Gastroesophageal sphincter (tissue), 4 donors: ENCODE results near the gene KAZN. TPM values are rescaled to one million over a fixed set of nuclear protein-coding genes. Genes with fewer than 3 reads are reported as not detected.

ENCODE experiments used
- ATAC-seq: fragments of 150-250 bp; one replicate; pipeline ENCODE4 v1.9.1; 2016; ENCODE audit warnings: mild to moderate bottlenecking, moderate library complexity
- H3K27ac ChIP-seq, 4 donors: fragments of 200-600 bp; sonication (generic) in 3 of 4; 1 replicate in 3 of 4; 2 replicates in 1 of 4; pipeline ENCODE4 v1.5.1; 2016 to 2019
- H3K27me3 ChIP-seq: fragments of 200-600 bp; sonication (generic); one replicate; pipeline ENCODE4 v1.5.1; 2019
- H3K36me3 ChIP-seq, 2 donors: fragments of 200-600 bp; sonication (generic); one replicate each; pipeline ENCODE4 v1.5.1; 2019; ENCODE audit warnings: control low read depth in 1 of 2
- H3K4me1 ChIP-seq, 3 donors: fragments of 200-600 bp; sonication (generic); 1 replicate in 2 of 3; 2 replicates in 1 of 3; pipeline ENCODE4 v1.5.1; 2016 to 2019; ENCODE audit warnings: control low read depth in 2 of 3
- H3K4me3 ChIP-seq, 2 donors: fragments of 200-600 bp; sonication (generic); one replicate each; pipeline ENCODE4 v1.5.1; 2019; ENCODE audit warnings: mild to moderate bottlenecking in 1 of 2, moderate library complexity in 1 of 2
- H3K9me3 ChIP-seq, 3 donors: fragments of 200-600 bp; sonication (generic); one replicate each; pipeline ENCODE4 v1.5.1; 2017 to 2019; ENCODE audit warnings: control low read depth in 2 of 3
- EP300 ChIP-seq: sonication (generic); formaldehyde crosslinking; IDR thresholded peaks from one replicate; pipeline ENCODE4 v1.6.1; 2017; ENCODE audit warnings: antibody characterized with exemption, mild to moderate bottlenecking
- POLR2A ChIP-seq, 2 donors: fragments of 450-650 bp; IDR thresholded peaks; one replicate each; pipeline ENCODE4 v1.6.1; 2017; ENCODE audit warnings: antibody characterized with exemption in 2 of 2, mild to moderate bottlenecking in 2 of 2, moderate library complexity in 1 of 2
- POLR2AphosphoS5 ChIP-seq: sonication (generic); formaldehyde crosslinking; IDR thresholded peaks from one replicate; pipeline ENCODE4 v1.6.1; 2017; ENCODE audit warnings: antibody characterized with exemption
- WGBS, 2 donors: methylation state at CpG; one replicate each; pipeline ENCODE4 v1.1.5; 2018; ENCODE audit warnings: low coverage in 1 of 2; 5-methylcytosine and 5-hydroxymethylcytosine counted together
- total RNA-seq, 4 donors: library from RNA; depleted of rRNA; stranded (reverse); fragments of >200 nt; gene quantifications; one replicate each; pipeline ENCODE4 v1.1.0, GENCODE V29; 2016
- TF ChIP-seq, protein P1 (sequence below), 4 experiments: fragments of 200-600 bp in 2 of 4; fragments of 450-650 bp in 2 of 4; sonication (generic) in 1 of 4; IDR thresholded peaks; one replicate each; pipeline ENCODE4 v1.5.1; 2017 to 2019; ENCODE audit warnings: antibody characterized with exemption in 4 of 4, mild to moderate bottlenecking in 2 of 4, moderate library complexity in 2 of 4

Gene KAZN
- total RNA-seq, 4 donors from 2014 or later = 6.5 to 16.6 (median 11.5) TPM

DNA sequence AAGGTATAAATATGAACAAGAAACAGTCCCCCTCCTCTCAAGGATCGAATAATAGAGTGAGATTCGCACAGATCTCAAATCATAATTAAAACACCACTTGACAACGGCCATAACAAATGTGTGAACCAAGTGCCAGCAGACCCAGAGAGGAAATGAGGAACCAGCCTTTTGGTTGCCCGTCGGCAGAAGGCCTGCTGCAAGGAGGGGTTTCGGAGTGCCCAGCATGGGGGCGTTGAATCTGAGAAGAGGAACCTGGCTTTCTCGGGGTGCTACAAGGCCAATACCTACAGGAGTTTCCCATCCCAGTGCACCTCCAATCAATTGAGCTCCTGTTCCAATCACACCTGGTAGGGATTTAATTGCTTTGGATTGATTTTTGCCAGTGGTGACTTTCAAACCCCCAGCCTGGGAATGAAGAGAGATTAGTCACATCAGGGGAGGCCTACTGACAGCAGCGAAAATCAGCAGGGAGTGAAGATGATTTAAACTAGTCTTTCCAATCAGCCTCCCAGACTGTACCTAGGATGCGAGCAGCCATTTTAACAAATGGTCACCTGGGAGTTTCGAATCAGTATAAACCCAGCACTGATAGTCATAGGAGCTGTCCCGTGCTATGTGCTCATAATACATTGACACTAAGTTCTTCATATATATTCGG is 263.8 kb downstream of the KAZN start:
- Histone ChIP-seq H3K9me3 (no peaks in the 10 kb centered on the region), H3K27me3 (peaks cover 13% of the 10 kb centered on the region), H3K36me3 (no peaks in the 10 kb centered on the region), H3K27ac (no peak overlapping the region), H3K4me1 (no peaks in the 10 kb centered on the region), H3K4me3 (no peak overlapping the region)
- no peak for TF ChIP-seq POLR2AphosphoS5
- TF ChIP-seq, protein P1, sequence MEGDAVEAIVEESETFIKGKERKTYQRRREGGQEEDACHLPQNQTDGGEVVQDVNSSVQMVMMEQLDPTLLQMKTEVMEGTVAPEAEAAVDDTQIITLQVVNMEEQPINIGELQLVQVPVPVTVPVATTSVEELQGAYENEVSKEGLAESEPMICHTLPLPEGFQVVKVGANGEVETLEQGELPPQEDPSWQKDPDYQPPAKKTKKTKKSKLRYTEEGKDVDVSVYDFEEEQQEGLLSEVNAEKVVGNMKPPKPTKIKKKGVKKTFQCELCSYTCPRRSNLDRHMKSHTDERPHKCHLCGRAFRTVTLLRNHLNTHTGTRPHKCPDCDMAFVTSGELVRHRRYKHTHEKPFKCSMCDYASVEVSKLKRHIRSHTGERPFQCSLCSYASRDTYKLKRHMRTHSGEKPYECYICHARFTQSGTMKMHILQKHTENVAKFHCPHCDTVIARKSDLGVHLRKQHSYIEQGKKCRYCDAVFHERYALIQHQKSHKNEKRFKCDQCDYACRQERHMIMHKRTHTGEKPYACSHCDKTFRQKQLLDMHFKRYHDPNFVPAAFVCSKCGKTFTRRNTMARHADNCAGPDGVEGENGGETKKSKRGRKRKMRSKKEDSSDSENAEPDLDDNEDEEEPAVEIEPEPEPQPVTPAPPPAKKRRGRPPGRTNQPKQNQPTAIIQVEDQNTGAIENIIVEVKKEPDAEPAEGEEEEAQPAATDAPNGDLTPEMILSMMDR (IDR thresholded peaks at IDR 0.05) = no peak
- no peak for ATAC-seq
- WGBS, 2 donors = 86 to 87% methylated on average over 4 to 11 of the region's 13 CpGs

DNA sequence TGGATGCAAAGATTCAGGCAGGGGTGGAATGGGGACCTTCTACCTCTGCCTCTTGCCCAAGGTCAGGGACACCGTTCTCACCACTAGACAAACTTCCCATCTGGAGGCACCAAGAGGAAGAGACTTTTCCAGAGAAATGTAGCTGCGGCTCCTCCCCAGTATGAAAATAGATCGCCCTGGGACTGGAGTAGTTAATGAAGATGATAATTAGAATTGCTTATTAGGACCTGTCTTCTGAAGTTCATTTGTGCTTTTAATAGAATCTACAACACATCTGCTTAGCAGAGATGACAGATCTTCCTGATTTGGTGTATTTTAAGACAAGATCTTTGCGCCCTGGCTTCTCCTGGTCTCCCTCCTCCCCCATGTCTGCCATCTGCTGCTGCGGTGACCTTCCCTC is 266.6 kb downstream of the KAZN start:
- H3K4me3 ChIP-seq = no peak overlapping the region
- H3K4me1 ChIP-seq = no peaks in the 10 kb centered on the region
- no peaks in the 10 kb centered on the region for H3K36me3 ChIP-seq
- H3K27ac ChIP-seq = no peak overlapping the region
- H3K9me3 ChIP-seq = no peaks in the 10 kb centered on the region
- ATAC-seq = no peak
- no peak for TF ChIP-seq POLR2A (IDR thresholded peaks at IDR 0.05)
- H3K27me3 ChIP-seq = peaks cover 13% of the 10 kb centered on the region
- WGBS, 2 donors = 92 to 93% methylated on average over 2 to 4 of the region's 5 CpGs

DNA sequence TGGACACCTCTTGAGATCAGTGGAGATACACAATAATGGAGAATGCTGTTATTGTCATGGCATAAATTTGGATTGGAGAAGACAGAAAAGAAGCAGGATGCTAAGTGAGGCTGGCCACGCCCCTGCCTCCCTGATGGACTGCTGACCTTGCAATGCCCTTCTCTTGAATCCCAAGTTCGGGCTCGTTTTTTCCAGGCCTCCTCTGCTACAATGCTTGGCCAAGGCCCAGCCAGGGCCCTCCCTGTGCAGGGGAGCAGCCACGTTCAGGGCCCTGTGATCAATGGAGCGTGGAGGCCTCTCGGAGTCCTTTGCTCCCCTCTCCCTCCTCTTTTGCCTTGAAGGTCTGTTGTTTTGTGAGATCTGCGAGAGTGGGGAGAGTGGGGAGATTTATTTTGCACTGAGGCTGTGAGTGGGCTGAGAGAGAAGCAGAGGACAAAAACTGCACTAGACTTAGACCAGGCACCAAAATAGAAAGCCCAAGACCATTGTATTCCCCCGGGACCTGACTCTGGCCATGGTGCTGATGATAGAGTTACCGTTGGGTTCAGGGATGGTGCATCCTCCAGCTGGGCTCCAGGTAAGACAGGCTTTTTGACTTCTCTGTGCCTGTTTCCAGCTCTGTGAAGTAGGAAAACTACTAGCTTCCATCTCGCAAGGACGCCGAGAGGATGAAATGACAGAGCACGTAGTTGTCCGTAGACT is 268.6 kb downstream of the KAZN start:
- H3K4me3 ChIP-seq = no peak overlapping the region
- H3K27me3 ChIP-seq = peaks cover 13% of the 10 kb centered on the region
- H3K4me1 ChIP-seq = no peaks in the 10 kb centered on the region
- no peak overlapping the region for H3K27ac ChIP-seq
- 59 to 63% methylated on average over 2 to 3 of the region's 14 CpGs for WGBS, 2 donors
- no peak for ATAC-seq
- TF ChIP-seq POLR2A (IDR thresholded peaks at IDR 0.05) (no peak), POLR2AphosphoS5 (no peak), EP300 (no peak)
- TF ChIP-seq, protein P1 (IDR thresholded peaks at IDR 0.05) = no peak
- no peaks in the 10 kb centered on the region for H3K9me3 ChIP-seq
- H3K36me3 ChIP-seq = no peaks in the 10 kb centered on the region

DNA sequence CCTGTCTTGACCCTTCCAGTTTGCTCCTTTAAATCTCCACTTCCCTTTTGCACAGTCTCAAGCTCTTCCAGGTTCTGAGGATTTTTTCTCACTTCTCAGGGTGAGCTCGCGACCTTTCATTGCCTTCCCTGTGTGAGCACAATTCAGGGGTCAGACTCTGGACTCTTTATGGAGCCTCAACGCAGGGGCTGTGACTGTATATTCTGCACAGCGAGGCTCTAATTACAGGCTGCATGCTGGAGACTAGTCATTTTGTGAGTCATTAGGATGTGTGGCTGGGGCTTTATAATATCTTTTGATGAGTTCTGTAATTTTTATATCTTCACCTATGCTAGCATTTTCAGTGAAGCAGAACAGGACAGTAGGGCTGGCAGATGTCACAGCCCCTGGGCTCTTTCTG is 270.7 kb downstream of the KAZN start:
- Histone ChIP-seq H3K4me1 (no peaks in the 10 kb centered on the region), H3K4me3 (no peak overlapping the region)
- WGBS, 2 donors = 45 to 86% methylated on average over 1 to 4 of the region's 4 CpGs

DNA sequence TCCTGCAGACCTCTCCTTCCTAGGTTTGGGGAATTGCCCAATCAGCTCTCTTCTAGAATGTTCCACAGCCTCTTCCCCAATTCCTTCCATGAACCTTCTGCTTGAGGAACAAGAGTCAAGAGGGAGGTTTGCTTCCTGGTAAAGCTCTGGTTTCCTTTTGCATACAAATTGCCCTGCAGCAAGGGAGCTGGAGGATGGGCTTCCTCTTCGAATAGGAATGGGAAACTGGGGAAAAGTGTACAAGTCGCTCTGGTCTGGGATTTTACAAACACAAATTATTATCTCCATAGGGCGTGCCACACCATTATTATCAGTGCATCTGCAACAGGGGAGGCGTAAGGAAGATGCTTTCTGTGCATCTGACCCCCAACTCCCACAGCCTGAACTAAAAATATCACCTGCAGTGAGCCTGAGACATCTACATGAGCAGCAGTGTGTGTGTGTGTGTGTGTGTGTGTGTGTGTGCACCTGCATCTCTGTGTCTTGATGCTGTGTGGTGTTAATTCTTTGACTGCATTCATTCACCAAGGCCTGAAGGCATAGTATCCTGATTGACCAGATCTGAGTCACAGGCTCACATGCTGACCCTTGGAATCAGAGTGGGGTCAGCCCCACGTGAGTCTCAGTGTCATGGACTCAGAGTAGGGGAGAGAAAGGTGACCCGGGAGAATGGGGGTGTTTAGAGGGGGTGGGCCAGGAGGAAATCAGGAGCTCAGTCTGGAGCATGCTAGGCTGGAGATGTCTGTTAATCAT is 272.9 kb downstream of the KAZN start:
- WGBS, 2 donors = 76 to 83% methylated on average over 4 to 5 of the region's 6 CpGs
- ATAC-seq = no peak
- H3K27me3 ChIP-seq = peaks cover 31% of the 10 kb centered on the region

More for the DNA sequence above, 270.7 kb downstream of the KAZN start:
- peaks cover 24% of the 10 kb centered on the region for H3K27me3 ChIP-seq
- no peaks in the 10 kb centered on the region for H3K9me3 ChIP-seq
- no peak for ATAC-seq
- TF ChIP-seq POLR2A (IDR thresholded peaks at IDR 0.05) = no peak
- TF ChIP-seq EP300 = no peak
- TF ChIP-seq, protein P1 (IDR thresholded peaks at IDR 0.05) = no peak
- TF ChIP-seq POLR2AphosphoS5 = no peak
- no peaks in the 10 kb centered on the region for H3K36me3 ChIP-seq
- H3K27ac ChIP-seq = no peak overlapping the region

More for the DNA sequence above, 272.9 kb downstream of the KAZN start:
- Histone ChIP-seq H3K4me3 (no peak overlapping the region), H3K4me1 (no peaks in the 10 kb centered on the region), H3K36me3 (no peaks in the 10 kb centered on the region), H3K9me3 (no peaks in the 10 kb centered on the region), H3K27ac (no peak overlapping the region)
- TF ChIP-seq POLR2AphosphoS5 (no peak), EP300 (no peak), POLR2A (IDR thresholded peaks at IDR 0.05) (no peak)
- TF ChIP-seq, protein P1 (IDR thresholded peaks at IDR 0.05) = no peak
